D721Med (cell line): ENCODE measurements around the gene BUD31.
A peak's percentile ranks its signal among the peaks of the same experiment; 100 is the strongest.

Experiments used
- DNase-seq: peaks from one replicate; pipeline ENCODE4 v3.0.0; 2011; ENCODE audit warnings: low spot score; ENCODE audit not compliant: insufficient read length
- FAIRE-seq: peaks from 2 replicates; lab custom pipeline; 2011; peaks lifted over from hg19 to GRCh38; lab: Jason Lieb, UNC
- TF ChIP-seq, protein P1 (sequence below): IDR thresholded peaks from 2 replicates; pipeline ENCODE4 v1.5.1; 2012; ENCODE audit warnings: mild to moderate bottlenecking, control low read depth; ENCODE audit not compliant: insufficient read depth; ENCODE audit errors: missing control alignments

BUD31 gene

DNA sequence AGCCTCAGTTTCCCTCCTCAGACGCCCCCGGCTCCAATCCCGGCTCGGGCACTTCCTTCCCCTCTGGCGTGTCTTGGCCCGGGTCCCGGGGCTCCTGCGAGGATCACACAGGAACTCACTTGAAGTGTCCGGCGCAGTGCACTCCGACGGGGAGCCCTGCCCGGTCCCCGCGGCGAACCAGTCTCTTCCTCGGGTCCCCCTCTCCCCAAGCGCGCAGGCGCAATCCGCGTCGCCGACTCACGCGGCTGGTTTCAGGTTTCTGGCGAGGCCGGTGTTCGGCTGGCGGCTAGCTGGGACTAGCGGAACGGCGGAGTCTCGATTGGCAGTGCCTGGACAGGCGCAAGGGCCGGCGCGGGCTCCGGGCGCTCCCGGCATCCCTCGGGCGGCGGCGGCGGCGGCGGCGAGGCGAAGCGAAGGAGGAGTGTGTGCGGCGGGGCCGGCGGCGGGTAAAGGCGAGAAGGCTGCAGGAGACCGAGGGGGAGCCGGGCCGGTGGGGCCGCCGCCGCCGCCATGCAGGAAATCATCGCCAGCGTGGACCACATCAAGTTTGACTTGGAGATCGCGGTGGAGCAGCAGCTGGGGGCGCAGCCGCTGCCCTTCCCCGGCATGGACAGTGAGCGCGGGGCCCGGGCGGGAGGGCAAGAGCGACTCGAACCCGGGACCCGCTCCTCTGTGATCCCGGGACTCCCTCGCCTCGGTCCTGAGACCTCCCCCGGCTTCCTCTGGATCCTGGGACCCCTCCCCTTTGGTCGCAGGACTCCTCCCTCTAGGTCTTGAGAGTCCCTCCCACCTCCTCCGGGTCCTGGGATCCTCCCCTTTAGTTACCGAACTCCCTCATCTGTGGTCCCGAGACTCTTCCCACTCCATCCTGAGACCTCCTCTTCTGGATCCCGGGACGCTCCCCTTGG lies 30.1 kb downstream of the BUD31 start, which contains the start of the genes CPSF4 and PTCD1:
TSS of gene CPSF4 (plus strand) at position 371 of the 908 bp plus-strand sequence. CDS start at position 511, 140 bp downstream.
TSS of gene PTCD1 (minus strand) at position 226 of the 908 bp plus-strand sequence. CDS start 3,556 bp downstream, outside the sequence.
- DNase-seq (peak; percentile 99), FAIRE-seq (no peak)
- TF ChIP-seq, protein P1, sequence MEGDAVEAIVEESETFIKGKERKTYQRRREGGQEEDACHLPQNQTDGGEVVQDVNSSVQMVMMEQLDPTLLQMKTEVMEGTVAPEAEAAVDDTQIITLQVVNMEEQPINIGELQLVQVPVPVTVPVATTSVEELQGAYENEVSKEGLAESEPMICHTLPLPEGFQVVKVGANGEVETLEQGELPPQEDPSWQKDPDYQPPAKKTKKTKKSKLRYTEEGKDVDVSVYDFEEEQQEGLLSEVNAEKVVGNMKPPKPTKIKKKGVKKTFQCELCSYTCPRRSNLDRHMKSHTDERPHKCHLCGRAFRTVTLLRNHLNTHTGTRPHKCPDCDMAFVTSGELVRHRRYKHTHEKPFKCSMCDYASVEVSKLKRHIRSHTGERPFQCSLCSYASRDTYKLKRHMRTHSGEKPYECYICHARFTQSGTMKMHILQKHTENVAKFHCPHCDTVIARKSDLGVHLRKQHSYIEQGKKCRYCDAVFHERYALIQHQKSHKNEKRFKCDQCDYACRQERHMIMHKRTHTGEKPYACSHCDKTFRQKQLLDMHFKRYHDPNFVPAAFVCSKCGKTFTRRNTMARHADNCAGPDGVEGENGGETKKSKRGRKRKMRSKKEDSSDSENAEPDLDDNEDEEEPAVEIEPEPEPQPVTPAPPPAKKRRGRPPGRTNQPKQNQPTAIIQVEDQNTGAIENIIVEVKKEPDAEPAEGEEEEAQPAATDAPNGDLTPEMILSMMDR = no peak

DNA sequence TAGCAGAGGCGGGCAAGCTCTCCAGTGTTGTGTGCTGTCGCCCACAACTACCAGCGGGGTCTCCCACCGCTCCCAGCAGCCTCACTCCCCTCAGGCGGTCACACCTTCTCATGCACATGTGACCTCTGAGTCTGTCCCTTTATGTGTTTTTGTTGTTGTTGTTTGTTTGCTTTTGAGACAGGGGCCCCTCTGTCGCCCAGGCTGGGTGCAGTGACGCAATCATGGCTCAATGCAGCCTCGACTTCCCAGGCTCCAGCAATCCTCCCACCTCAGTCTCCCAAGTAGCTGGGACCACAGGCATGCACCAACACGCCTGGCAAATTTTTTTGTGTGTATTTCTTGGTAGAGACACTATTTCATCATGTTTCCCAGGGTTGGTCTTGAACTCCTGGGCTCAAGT lies 31.4 kb downstream of the BUD31 start:
- DNase-seq (no peak), FAIRE-seq (no peak)
- TF ChIP-seq, protein P1 = no peak

DNA sequence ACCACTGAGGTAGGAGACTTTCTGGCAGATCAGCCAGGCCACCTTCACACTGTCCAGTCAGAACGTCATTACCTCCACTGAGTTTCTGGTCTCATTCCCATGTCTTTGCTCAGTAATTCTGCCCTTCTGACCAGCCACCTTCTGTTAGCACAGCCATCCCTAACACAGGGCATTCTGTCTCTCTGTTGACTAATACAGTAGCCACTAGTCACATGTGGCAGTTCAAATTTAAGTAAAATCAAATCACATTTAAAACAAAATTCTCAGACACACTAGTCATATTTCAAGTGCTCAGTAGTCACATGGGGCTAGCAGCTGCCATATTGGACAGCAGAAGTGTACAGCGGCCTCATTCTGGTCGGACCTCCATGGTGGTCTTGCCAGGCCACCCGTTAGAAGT lies 37.3 kb downstream of the BUD31 start:
- DNase-seq (no peak), FAIRE-seq (no peak)
- TF ChIP-seq, protein P1 = no peak

DNA sequence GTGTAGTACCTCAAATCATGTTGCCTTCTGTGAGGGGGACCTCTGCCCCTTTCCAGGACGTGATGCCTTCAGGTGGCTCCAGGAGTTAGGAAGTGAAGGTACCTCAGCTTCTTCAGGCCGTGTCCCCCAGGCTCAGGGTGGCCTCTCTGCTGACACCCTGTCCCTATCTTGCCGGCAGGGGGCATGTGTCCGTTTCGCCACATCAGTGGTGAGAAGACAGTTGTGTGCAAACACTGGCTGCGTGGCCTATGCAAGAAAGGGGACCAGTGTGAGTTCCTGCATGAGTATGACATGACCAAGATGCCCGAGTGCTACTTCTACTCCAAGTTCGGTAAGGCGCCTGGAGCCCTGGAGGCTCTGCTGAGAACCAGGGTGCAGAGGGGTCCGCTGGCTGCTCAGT lies 39.2 kb downstream of the BUD31 start:
- DNase-seq (no peak), FAIRE-seq (no peak)
- TF ChIP-seq, protein P1 = no peak

DNA sequence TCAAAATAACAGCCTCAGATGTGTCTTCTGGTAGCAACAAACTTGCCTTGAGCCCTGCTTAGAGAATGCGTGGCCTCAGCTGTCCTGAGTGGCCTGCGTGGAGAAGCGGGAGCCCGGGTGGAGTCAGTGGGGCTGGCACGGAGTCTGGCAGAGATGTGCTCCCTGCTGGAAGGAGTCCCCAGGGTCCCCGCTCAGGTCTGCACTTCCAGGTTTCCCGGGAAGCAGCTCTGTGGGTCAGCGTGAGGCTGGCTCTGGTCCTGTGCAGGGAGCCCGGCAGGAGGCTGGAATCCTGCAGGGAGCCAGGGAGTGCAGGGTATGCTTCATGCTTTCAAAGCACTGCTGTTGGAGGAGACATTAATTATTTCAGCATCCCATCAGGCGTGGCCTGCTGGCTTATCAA lies 40.1 kb downstream of the BUD31 start:
- no peak for DNase-seq
- TF ChIP-seq, protein P1 = no peak
- FAIRE-seq = no peak

DNA sequence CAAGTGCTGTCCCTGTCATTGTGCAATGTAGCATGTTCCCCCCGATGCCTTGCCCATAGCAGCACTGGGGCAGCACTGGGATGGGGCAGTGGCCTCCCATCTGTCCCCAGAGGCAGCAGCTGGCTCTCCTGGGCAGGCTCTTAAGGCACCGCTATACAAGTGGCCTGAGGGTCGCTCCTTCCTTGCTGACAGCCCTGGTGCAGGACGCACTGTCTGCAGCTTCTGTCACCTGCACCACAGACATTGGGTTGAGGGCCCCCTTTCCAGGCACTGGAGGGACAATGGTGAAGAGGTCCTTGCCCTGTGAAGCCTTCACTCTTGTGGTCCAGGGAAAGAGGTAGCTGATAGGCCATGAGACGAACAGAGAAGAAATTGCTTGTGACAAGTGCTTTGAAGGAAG lies 40.6 kb downstream of the BUD31 start:
- no peak for FAIRE-seq
- TF ChIP-seq, protein P1 = no peak
- no peak for DNase-seq

DNA sequence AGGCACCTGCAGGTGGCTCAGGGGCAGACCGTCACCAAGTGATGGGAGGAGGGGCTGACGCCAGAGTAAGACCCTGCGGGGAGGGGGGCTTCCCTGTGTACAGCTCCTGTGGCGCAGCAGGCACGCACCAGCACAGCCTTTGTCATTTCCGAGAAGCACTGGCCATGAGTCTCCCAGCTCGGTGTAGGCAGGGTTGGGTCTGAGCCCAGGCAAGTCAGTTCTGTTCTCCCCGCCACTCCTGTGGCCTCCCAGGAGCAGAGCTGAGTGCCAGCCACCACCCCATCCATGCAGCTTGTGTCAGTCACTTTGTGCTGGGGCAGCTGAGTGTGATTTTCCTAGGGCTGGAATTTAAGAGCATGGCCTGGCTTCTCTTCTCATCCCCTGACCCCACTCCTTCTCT lies 43.2 kb downstream of the BUD31 start:
- no peak for FAIRE-seq
- no peak for DNase-seq
- TF ChIP-seq, protein P1 = no peak
